HCT116 (cell line): ENCODE measurements around the gene SLC26A5. TPM values are rescaled to one million over a fixed set of nuclear protein-coding genes. Genes with fewer than 3 reads are reported as not detected.

Experiments
- total RNA-seq: library from RNA; stranded (reverse); gene quantifications from one replicate; pipeline ENCODE4 v1.2.1, GENCODE V29; 2021; ENCODE audit not compliant: unreplicated experiment

Gene SLC26A5
- total RNA-seq, 1 experiment from 2014 or later = 0.15 TPM

Other genes starting within 250 kb of the SLC26A5 start
- gene PMPCB, start 148.8 kb downstream of the SLC26A5 start, total RNA-seq = 73.9 TPM
- 40.2 TPM for gene DNAJC2, start 101.4 kb downstream of the SLC26A5 start, total RNA-seq
- 121 TPM for gene PSMC2, start 98.6 kb downstream of the SLC26A5 start, total RNA-seq